Lower lobe of right lung (tissue), 2 donors: ENCODE results near the gene LPCAT3. TPM values are rescaled to one million over a fixed set of nuclear protein-coding genes. Genes with fewer than 3 reads are reported as not detected.
A peak's percentile ranks its signal among the peaks of the same experiment; 100 is the strongest.

ENCODE experiments used
- ATAC-seq, 2 donors: fragments of 200-7000 bp; cut with Tn5 transposase; one replicate each; pipeline ENCODE4 v1.9.1; 2020 to 2022; ENCODE audit warnings: mild to moderate bottlenecking in 2 of 2, moderate library complexity in 2 of 2
- DNase-seq: peaks from one replicate; pipeline ENCODE4 v3.0.0-alpha.2; 2020
- H3K27ac ChIP-seq: fragments of 200-600 bp; one replicate; pipeline ENCODE4 v1.8.0; 2022
- H3K27me3 ChIP-seq: fragments of 200-600 bp; one replicate; pipeline ENCODE4 v1.8.0; 2022; ENCODE audit warnings: low read depth
- H3K36me3 ChIP-seq: fragments of 200-600 bp; one replicate; pipeline ENCODE4 v1.8.0; 2022; ENCODE audit warnings: mild to moderate bottlenecking
- H3K4me1 ChIP-seq: fragments of 200-600 bp; one replicate; pipeline ENCODE4 v1.8.0; 2022
- H3K4me3 ChIP-seq: fragments of 200-600 bp; one replicate; pipeline ENCODE4 v1.8.0; 2022; ENCODE audit warnings: mild to moderate bottlenecking
- H3K9me3 ChIP-seq: fragments of 200-600 bp; one replicate; pipeline ENCODE4 v1.8.0; 2022
- intact Hi-C: fragments of 100-400 bp; cut with DNase I; formaldehyde crosslinking; loops from one replicate; pipeline ENCODE4 v1.11.0; 2022
- total RNA-seq: library from RNA; stranded (reverse); fragmentation: NEBNext Ultra II Directional; extraction: Animal tissue kit (Norgen Biotek cat#: 25700); gene quantifications from one replicate; pipeline ENCODE4 v1.2.1, GENCODE V29; 2021
- TF ChIP-seq, protein P1 (sequence below): fragments of 200-600 bp; IDR thresholded peaks from one replicate; pipeline ENCODE4 v1.8.0; 2022; ENCODE audit warnings: antibody characterized with exemption, mild to moderate bottlenecking
- donor health status: DM: no; HTN: yes; CAD: no; lungs with severe emphysema.

The LPCAT3 gene
- total RNA-seq, 1 donor from 2014 or later: 67.7 TPM

DNA sequence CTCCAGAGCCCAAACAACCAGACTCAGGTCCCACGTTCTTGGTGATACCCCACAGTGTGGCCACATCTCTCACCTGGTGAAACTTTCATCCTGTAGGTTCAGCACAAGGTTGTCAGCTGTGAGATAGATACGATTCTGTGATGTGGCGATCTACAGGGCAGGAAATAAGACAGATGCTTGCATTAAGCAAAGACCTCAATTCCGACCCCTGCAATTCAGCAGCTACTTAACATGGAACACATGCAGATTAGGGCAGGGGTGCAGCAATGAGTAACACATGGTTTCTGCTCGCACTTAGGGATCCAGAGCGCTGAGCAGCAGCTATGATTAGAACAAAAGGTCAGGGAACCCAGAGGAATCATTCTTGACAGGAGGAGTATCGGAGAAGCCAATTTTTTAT is 51.9 kb downstream of the LPCAT3 start:
- DNase-seq: no peak
- H3K4me1 ChIP-seq: peaks cover 55% of the 10 kb centered on the region
- TF ChIP-seq, protein P1, sequence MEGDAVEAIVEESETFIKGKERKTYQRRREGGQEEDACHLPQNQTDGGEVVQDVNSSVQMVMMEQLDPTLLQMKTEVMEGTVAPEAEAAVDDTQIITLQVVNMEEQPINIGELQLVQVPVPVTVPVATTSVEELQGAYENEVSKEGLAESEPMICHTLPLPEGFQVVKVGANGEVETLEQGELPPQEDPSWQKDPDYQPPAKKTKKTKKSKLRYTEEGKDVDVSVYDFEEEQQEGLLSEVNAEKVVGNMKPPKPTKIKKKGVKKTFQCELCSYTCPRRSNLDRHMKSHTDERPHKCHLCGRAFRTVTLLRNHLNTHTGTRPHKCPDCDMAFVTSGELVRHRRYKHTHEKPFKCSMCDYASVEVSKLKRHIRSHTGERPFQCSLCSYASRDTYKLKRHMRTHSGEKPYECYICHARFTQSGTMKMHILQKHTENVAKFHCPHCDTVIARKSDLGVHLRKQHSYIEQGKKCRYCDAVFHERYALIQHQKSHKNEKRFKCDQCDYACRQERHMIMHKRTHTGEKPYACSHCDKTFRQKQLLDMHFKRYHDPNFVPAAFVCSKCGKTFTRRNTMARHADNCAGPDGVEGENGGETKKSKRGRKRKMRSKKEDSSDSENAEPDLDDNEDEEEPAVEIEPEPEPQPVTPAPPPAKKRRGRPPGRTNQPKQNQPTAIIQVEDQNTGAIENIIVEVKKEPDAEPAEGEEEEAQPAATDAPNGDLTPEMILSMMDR: no peak

DNA sequence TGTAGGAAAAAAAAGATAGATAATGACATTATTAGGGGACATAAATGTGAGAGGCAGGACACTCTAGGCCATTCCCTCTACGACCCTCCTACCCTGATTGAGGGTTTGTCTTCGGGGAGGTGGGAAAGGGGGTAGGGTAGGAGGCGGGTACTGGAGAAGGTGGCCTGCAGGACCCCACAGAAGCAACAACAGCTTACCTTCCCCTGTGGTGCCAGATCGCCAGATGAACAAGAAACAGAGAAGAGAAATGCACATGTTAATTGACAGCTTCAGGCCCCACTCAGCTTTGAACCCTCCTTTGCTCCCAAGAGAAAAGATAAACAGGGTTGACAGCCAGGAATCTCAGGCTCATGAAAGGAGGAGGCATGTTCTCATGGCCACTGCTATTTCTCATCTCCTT is 52.6 kb downstream of the LPCAT3 start:
- no peaks in the 10 kb centered on the region for H3K27me3 ChIP-seq
- H3K4me1 ChIP-seq: peaks cover 59% of the 10 kb centered on the region
- H3K4me3 ChIP-seq: no peak overlapping the region
- intact Hi-C loops: no loop called here
- TF ChIP-seq, protein P1: no peak
- ATAC-seq: no peak
- H3K36me3 ChIP-seq: peaks cover 54% of the 10 kb centered on the region
- H3K9me3 ChIP-seq: no peaks in the 10 kb centered on the region
- no peak for DNase-seq
- peak overlapping the region; percentile 90 for H3K27ac ChIP-seq

More for the DNA sequence above, 51.9 kb downstream of the LPCAT3 start:
- intact Hi-C loops: no loop called here
- ATAC-seq: no peak
- H3K36me3 ChIP-seq: peaks cover 51% of the 10 kb centered on the region
- no peak overlapping the region for H3K4me3 ChIP-seq
- H3K27ac ChIP-seq: no peak overlapping the region
- no peaks in the 10 kb centered on the region for H3K9me3 ChIP-seq
- no peaks in the 10 kb centered on the region for H3K27me3 ChIP-seq

DNA sequence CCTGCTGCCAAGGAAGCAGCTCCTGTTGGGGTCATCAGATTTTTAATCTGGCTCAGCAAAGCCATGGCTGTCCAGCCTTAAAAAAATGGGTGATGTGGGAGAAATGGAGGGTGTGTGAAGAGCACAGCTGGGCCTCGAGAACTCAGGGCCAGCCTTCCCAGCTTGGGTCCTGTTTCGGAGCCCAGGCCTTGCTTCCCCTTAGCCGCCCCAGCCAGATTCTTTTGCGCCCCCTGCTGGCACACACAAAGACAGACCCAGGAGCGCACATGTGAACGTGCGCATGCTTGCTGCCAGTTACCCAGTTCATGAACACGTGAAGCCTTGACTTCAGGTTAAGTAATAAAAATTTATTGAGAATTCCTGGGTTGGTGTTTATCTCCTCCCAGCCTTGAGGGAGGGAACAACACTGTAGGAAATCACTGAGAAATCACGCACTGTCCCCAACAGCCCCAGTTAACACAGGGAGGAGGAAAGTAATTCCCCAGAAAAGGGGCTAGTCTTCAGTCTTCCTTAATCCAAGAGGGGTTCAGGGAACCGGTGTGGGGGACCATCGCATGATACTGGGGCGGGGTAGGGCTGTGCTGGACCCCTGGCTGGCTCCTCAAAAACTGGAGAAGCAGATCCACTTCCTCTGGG is 53.1 kb downstream of the LPCAT3 start:
- intact Hi-C loops: no loop called here
- H3K36me3 ChIP-seq: peaks cover 60% of the 10 kb centered on the region
- peaks cover 65% of the 10 kb centered on the region for H3K4me1 ChIP-seq
- peak overlapping the region; percentile 90 for H3K27ac ChIP-seq
- ATAC-seq (peak; percentile 59 to 60), DNase-seq (peak; percentile 89)
- TF ChIP-seq, protein P1: peak; percentile 93
- H3K9me3 ChIP-seq: no peaks in the 10 kb centered on the region
- H3K4me3 ChIP-seq: peak overlapping the region; percentile 55
- H3K27me3 ChIP-seq: no peaks in the 10 kb centered on the region

DNA sequence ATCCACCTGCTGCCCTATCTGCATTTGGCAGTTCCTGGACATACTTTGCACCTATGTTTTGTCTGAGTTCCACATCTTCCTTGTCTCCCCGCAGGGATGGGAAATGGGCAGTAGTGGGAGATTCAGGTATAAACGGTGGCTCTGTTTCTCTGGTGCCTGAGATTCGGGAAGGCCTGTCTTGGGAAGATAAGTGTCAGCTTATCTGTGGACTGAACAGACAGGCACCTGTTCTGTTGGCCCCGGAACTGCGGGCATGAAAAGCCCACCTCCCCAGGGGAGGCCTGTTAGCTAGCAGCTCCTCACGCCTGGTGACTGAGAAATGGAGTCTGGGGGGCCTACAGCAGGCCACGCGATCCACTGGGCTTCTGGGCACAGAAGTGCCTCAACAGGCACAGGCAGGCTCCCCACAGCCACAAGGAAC is 53.7 kb downstream of the LPCAT3 start:
- H3K27ac ChIP-seq: peak overlapping the region; percentile 90
- TF ChIP-seq, protein P1: no peak
- DNase-seq (no peak), ATAC-seq (no peak)
- H3K4me1 ChIP-seq: peaks cover 65% of the 10 kb centered on the region
- no peaks in the 10 kb centered on the region for H3K9me3 ChIP-seq
- H3K27me3 ChIP-seq: no peaks in the 10 kb centered on the region
- peaks cover 64% of the 10 kb centered on the region for H3K36me3 ChIP-seq
- H3K4me3 ChIP-seq: peak overlapping the region; percentile 55
- intact Hi-C loops: no loop called here

DNA sequence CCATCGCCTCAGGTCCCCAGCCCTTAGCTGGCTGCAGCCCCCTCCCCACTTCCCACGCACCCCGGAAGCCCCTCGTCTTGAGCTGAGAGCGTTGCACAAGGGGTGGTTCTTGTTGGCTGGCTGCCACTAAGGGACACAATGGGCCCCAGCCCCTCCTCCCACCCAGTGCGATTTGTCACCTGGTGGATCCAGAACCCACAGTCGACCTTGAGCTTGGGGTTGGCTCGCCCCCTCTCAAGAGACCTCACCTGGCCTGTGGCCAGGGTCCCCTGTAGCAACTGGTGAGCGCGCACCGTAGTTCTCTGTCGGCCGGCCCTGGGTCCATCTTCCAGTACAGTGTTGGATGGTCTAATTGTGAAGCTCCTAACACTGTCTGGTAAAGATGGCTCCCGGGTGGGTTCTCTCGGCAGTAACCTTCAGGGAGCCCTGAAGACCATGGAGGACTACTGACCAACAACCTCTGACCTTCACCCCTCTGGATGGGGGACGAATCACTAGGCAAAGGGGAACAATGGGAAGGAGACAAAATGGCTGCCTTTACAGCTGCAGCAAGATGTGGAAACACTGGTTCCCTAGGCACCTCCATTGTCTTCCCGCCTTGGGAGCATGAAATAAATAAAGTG is 54.4 kb downstream of the LPCAT3 start:
- intact Hi-C loops: no loop called here
- ATAC-seq (no peak), DNase-seq (no peak)
- H3K27me3 ChIP-seq: no peaks in the 10 kb centered on the region
- TF ChIP-seq, protein P1: no peak
- peaks cover 65% of the 10 kb centered on the region for H3K4me1 ChIP-seq
- no peaks in the 10 kb centered on the region for H3K9me3 ChIP-seq
- H3K27ac ChIP-seq: peak overlapping the region; percentile 90
- peak overlapping the region; percentile 55 for H3K4me3 ChIP-seq
- H3K36me3 ChIP-seq: peaks cover 59% of the 10 kb centered on the region
